Lung (tissue), 13 donors: Measurements from ENCODE around the gene AKR7A2. TPM values are rescaled to one million over a fixed set of nuclear protein-coding genes. Genes with fewer than 3 reads are reported as not detected.

Experiments used
- ATAC-seq: fragments of 200-7000 bp; cut with Tn5 transposase; one replicate; pipeline ENCODE4 v1.9.1; 2020; ENCODE audit warnings: moderate number of reproducible peaks; ENCODE audit not compliant: insufficient read depth, low FRiP score
- DNase-seq, 3 donors: peaks; one replicate each; pipeline ENCODE4 v3.0.0-alpha.2; 2013 to 2017
- H3K27ac ChIP-seq, 2 donors: one replicate each; pipeline ENCODE4 v1.5.1; 2013; ENCODE audit warnings: mild to moderate bottlenecking in 2 of 2, moderate library complexity in 2 of 2, control low read depth in 1 of 2, inconsistent platforms in 1 of 2, low read depth in 1 of 2, low read length in 1 of 2
- H3K27me3 ChIP-seq, 3 donors: one replicate each; pipeline ENCODE4 v1.5.1; 2013; ENCODE audit warnings: low read length in 2 of 3; ENCODE audit not compliant: control insufficient read depth in 3 of 3, insufficient read depth in 3 of 3
- H3K36me3 ChIP-seq, 4 donors: one replicate each; pipeline ENCODE4 v1.5.1; 2013; ENCODE audit warnings: low read length in 4 of 4, mild to moderate bottlenecking in 1 of 4, moderate library complexity in 1 of 4; ENCODE audit not compliant: control insufficient read depth in 4 of 4, insufficient read depth in 4 of 4
- H3K4me1 ChIP-seq, 5 donors: one replicate each; pipeline ENCODE4 v1.5.1; 2013; ENCODE audit warnings: low read length in 5 of 5, mild to moderate bottlenecking in 2 of 5, moderate library complexity in 1 of 5; ENCODE audit not compliant: control insufficient read depth in 5 of 5, insufficient read depth in 5 of 5
- H3K4me3 ChIP-seq: one replicate; pipeline ENCODE4 v1.5.1; 2013; ENCODE audit warnings: mild to moderate bottlenecking, control low read depth, moderate library complexity
- H3K9ac ChIP-seq, 2 donors: one replicate each; pipeline ENCODE4 v1.5.1; 2013; ENCODE audit warnings: low read length in 2 of 2, control low read depth in 1 of 2; ENCODE audit not compliant: insufficient read depth in 1 of 2
- H3K9me3 ChIP-seq, 4 donors: one replicate each; pipeline ENCODE4 v1.5.1; 2013; ENCODE audit warnings: low read length in 3 of 4, mild to moderate bottlenecking in 1 of 4, moderate library complexity in 1 of 4; ENCODE audit not compliant: control insufficient read depth in 4 of 4, insufficient read depth in 3 of 4
- CTCF ChIP-seq: IDR thresholded peaks from 2 replicates; pipeline ENCODE4 v1.5.1; 2012; ENCODE audit warnings: mild to moderate bottlenecking; ENCODE audit errors: control extremely low read depth, extremely low read depth
- WGBS, 2 donors: extraction: QIAGEN DNeasy Blood & Tissue Kit; methylation state at CpG; one replicate each; pipeline ENCODE4 v1.1.7; 2013; 5-methylcytosine and 5-hydroxymethylcytosine counted together
- polyA plus RNA-seq, 2 donors: library from polyadenylated mRNA; stranded (reverse); fragments of 200-250 nt; gene quantifications; one replicate each; pipeline ENCODE4 v1.2.1, GENCODE V29; 2013
- small RNA-seq: library from RNA; depleted of rRNA; stranded (forward); fragments of <200 nt; gene quantifications from one replicate; pipeline ENCODE3, GENCODE V24; 2014; ENCODE audit warnings: low replicate concordance
- total RNA-seq, 2 donors: library from RNA; depleted of rRNA in 1 of 2; stranded (reverse); fragments of >200 nt in 1 of 2; gene quantifications; one replicate each; pipeline ENCODE4 v1.2.1, GENCODE V29; 2014 to 2021
- donor health status: control.
- donor health status: control.
- donor health status: Bipolar disorder and iron deficiency.
- donor health status: healthy.
- donor health status: DM: yes; HTN: yes; CAD: no.

AKR7A2 gene
- total and polyA plus RNA-seq, 4 donors, result 15.3 to 54.0 (median 43.0) TPM

- Histone ChIP-seq H3K9me3 (no peaks in the 10 kb centered on the region), H3K4me1 (peaks cover 0 to 22% (median 10%) of the 10 kb centered on the region in 5 donors), H3K4me3 (no peak overlapping the region), H3K27ac (no peak overlapping the region), H3K9ac (no peak overlapping the region), H3K36me3 (peaks cover 15 to 40% (median 19%) of the 10 kb centered on the region in 4 donors), H3K27me3 (no peaks in the 10 kb centered on the region)
- 89 to 95% methylated on average over 4 of the region's 4 CpGs for WGBS, 2 donors
- ATAC-seq, result no peak
- DNase-seq, result no peak
- no peak for TF ChIP-seq CTCF
Observed at GRCh38 chr1:19255288-19255687, 56.7 kb downstream of the AKR7A2 start.

- peaks cover 10 to 33% (median 17%) of the 10 kb centered on the region in 4 donors for H3K36me3 ChIP-seq
- H3K9me3 ChIP-seq, result no peaks in the 10 kb centered on the region
- DNase-seq (no peak), ATAC-seq (no peak)
- no peak for TF ChIP-seq CTCF
- H3K27me3 ChIP-seq, result no peaks in the 10 kb centered on the region
- H3K9ac ChIP-seq, result no peak overlapping the region
- H3K4me3 ChIP-seq, result no peak overlapping the region
- peaks cover 0 to 25% (median 10%) of the 10 kb centered on the region in 5 donors for H3K4me1 ChIP-seq
- H3K27ac ChIP-seq, result no peak overlapping the region
Observed at GRCh38 chr1:19254416-19254815, 57.5 kb downstream of the AKR7A2 start.

Small RNA genes lying within 50 kb of the gene (small RNA-seq; reads per million reads assigned to genes)
- gene RNU6-1099P, result not detected

Other genes with a start within 250 kb of the AKR7A2 start
- gene UBR4, start 101.9 kb downstream of the AKR7A2 start, total RNA-seq, result 100 to 1,000 TPM; 110 to 128 TPM
- 100 to 1,000 TPM in 1 of 2 donors, 10 to 100 TPM in 1; 90.8 to 116 TPM for gene UBR4, start 101.9 kb downstream of the AKR7A2 start, polyA plus RNA-seq
- gene EMC1, start 60.6 kb downstream of the AKR7A2 start, total RNA-seq, result 10 to 100 TPM; 50.1 to 52.7 TPM
- 10 to 100 TPM; 12.1 to 22.9 TPM for gene EMC1, start 60.6 kb downstream of the AKR7A2 start, polyA plus RNA-seq
- 10 to 100 TPM; 13.9 to 33.3 TPM for gene MRTO4, start 60.3 kb downstream of the AKR7A2 start, total RNA-seq
- gene MRTO4, start 60.3 kb downstream of the AKR7A2 start, polyA plus RNA-seq, result 10 to 100 TPM; 38.1 to 59.1 TPM
- 1 to 10 TPM in 1 of 2 donors, under 1 TPM in 1; 0.74 to 1.3 TPM for gene AKR7A3, start 23.4 kb downstream of the AKR7A2 start, total RNA-seq
- gene AKR7A3, start 23.4 kb downstream of the AKR7A2 start, polyA plus RNA-seq, result under 1 TPM; 0.23 to 0.91 TPM
- gene SLC66A1, start 182 bp upstream of the AKR7A2 start, total RNA-seq, result 10 to 100 TPM; 15.9 to 22.4 TPM
- gene SLC66A1, start 182 bp upstream of the AKR7A2 start, polyA plus RNA-seq, result 10 to 100 TPM; 19.9 to 20.7 TPM
- 100 to 1,000 TPM in 1 of 2 donors, 10 to 100 TPM in 1; 94.7 to 283 TPM for gene CAPZB, start 173.4 kb upstream of the AKR7A2 start, total RNA-seq
- 100 to 1,000 TPM; 274 to 339 TPM for gene CAPZB, start 173.4 kb upstream of the AKR7A2 start, polyA plus RNA-seq